Measurements from ENCODE around the gene FBN3.
A peak's percentile ranks its signal among the peaks of the same experiment; 100 is the strongest.
"Not testable (repeated sequence)": the region's sequence is repeated elsewhere in the genome, so short reads cannot be mapped to it uniquely, and the experiment has no call there.

The FBN3 gene

GRCh38 chr19:8025316-8025715 lies 124.1 kb downstream of the FBN3 start:
- no peak overlapping the region for H3K4me3 ChIP-seq (ENCODE audit: insufficient read length, low read depth)
- peaks cover 3% of the 10 kb centered on the region for H3K4me1 ChIP-seq (ENCODE audit: insufficient read depth, insufficient read length)
- TF ChIP-seq SUZ12 (IDR thresholded peaks at IDR 0.05; ENCODE audit: extremely low read depth, insufficient read depth, insufficient read length) (no peak), ZNF274 (IDR thresholded peaks at IDR 0.05; ENCODE audit: low read depth, low read length) (no peak), YY1 (IDR thresholded peaks at IDR 0.05; ENCODE audit: insufficient read depth, insufficient read length) (no peak)
- no peaks in the 10 kb centered on the region for H3K36me3 ChIP-seq (ENCODE audit: insufficient read depth, insufficient read length, low read length)
- no peak overlapping the region for H3K9ac ChIP-seq (ENCODE audit: insufficient read length, low read depth)
- H3K27me3 ChIP-seq (ENCODE audit: insufficient read depth, insufficient read length): no peaks in the 10 kb centered on the region
- H3K9me3 ChIP-seq (ENCODE audit: insufficient read depth, low read length): no peaks in the 10 kb centered on the region
- DNase-seq (ENCODE audit: low read depth, low spot score): no peak

GRCh38 chr19:8024256-8024655 lies 125.1 kb downstream of the FBN3 start:
- H3K4me1 ChIP-seq (ENCODE audit: insufficient read depth, insufficient read length); DNase-seq (ENCODE audit: low read depth, low spot score); H3K27me3 ChIP-seq (ENCODE audit: insufficient read depth, insufficient read length); H3K36me3 ChIP-seq (ENCODE audit: insufficient read depth, insufficient read length, low read length); H3K9ac ChIP-seq (ENCODE audit: insufficient read length, low read depth); H3K9me3 ChIP-seq (ENCODE audit: insufficient read depth, low read length); H3K4me3 ChIP-seq (ENCODE audit: insufficient read length, low read depth): not testable (repeated sequence)

- Histone ChIP-seq H3K9ac (ENCODE audit: insufficient read length, low read depth) (no peak overlapping the region), H3K9me3 (ENCODE audit: insufficient read depth, low read length) (no peaks in the 10 kb centered on the region), H3K27me3 (ENCODE audit: insufficient read depth, insufficient read length) (no peaks in the 10 kb centered on the region), H3K4me1 (ENCODE audit: insufficient read depth, insufficient read length) (no peaks in the 10 kb centered on the region), H3K4me3 (ENCODE audit: insufficient read length, low read depth) (no peak overlapping the region), H3K36me3 (ENCODE audit: insufficient read depth, insufficient read length, low read length) (no peaks in the 10 kb centered on the region)
- no peak for DNase-seq (ENCODE audit: low read depth, low spot score)
- TF ChIP-seq YY1 (IDR thresholded peaks at IDR 0.05; ENCODE audit: insufficient read depth, insufficient read length) (no peak), ZNF274 (IDR thresholded peaks at IDR 0.05; ENCODE audit: low read depth, low read length) (no peak), SUZ12 (IDR thresholded peaks at IDR 0.05; ENCODE audit: extremely low read depth, insufficient read depth, insufficient read length) (no peak)
Observed at GRCh38 chr19:8023371-8023770, 126.0 kb downstream of the FBN3 start.

GRCh38 chr19:8022275-8022674 lies 127.1 kb downstream of the FBN3 start:
- H3K4me1 ChIP-seq (ENCODE audit: insufficient read depth, insufficient read length): no peaks in the 10 kb centered on the region
- no peaks in the 10 kb centered on the region for H3K27me3 ChIP-seq (ENCODE audit: insufficient read depth, insufficient read length)
- H3K9me3 ChIP-seq (ENCODE audit: insufficient read depth, low read length): no peaks in the 10 kb centered on the region
- peaks cover 4% of the 10 kb centered on the region for H3K36me3 ChIP-seq (ENCODE audit: insufficient read depth, insufficient read length, low read length)
- H3K9ac ChIP-seq (ENCODE audit: insufficient read length, low read depth): peak overlapping the region; percentile 21
- H3K4me3 ChIP-seq (ENCODE audit: insufficient read length, low read depth): no peak overlapping the region
- TF ChIP-seq ZNF274 (IDR thresholded peaks at IDR 0.05; ENCODE audit: low read depth, low read length): no peak
- TF ChIP-seq SUZ12 (IDR thresholded peaks at IDR 0.05; ENCODE audit: extremely low read depth, insufficient read depth, insufficient read length): no peak
- TF ChIP-seq YY1 (IDR thresholded peaks at IDR 0.05; ENCODE audit: insufficient read depth, insufficient read length): no peak
- no peak for DNase-seq (ENCODE audit: low read depth, low spot score)

GRCh38 chr19:8021374-8021773 lies 128.0 kb downstream of the FBN3 start:
- Histone ChIP-seq H3K36me3 (ENCODE audit: insufficient read depth, insufficient read length, low read length) (peaks cover 5% of the 10 kb centered on the region), H3K27me3 (ENCODE audit: insufficient read depth, insufficient read length) (no peaks in the 10 kb centered on the region), H3K4me3 (ENCODE audit: insufficient read length, low read depth) (no peak overlapping the region), H3K9ac (ENCODE audit: insufficient read length, low read depth) (no peak overlapping the region), H3K9me3 (ENCODE audit: insufficient read depth, low read length) (no peaks in the 10 kb centered on the region), H3K4me1 (ENCODE audit: insufficient read depth, insufficient read length) (no peaks in the 10 kb centered on the region)
- no peak for DNase-seq (ENCODE audit: low read depth, low spot score)
- TF ChIP-seq ZNF274 (IDR thresholded peaks at IDR 0.05; ENCODE audit: low read depth, low read length): no peak
- TF ChIP-seq SUZ12 (IDR thresholded peaks at IDR 0.05; ENCODE audit: extremely low read depth, insufficient read depth, insufficient read length): no peak
- TF ChIP-seq YY1 (IDR thresholded peaks at IDR 0.05; ENCODE audit: insufficient read depth, insufficient read length): no peak

GRCh38 chr19:8020681-8021080 lies 128.7 kb downstream of the FBN3 start:
- DNase-seq (ENCODE audit: low read depth, low spot score): no peak
- peaks cover 5% of the 10 kb centered on the region for H3K36me3 ChIP-seq (ENCODE audit: insufficient read depth, insufficient read length, low read length)
- H3K27me3 ChIP-seq (ENCODE audit: insufficient read depth, insufficient read length): no peaks in the 10 kb centered on the region
- no peaks in the 10 kb centered on the region for H3K9me3 ChIP-seq (ENCODE audit: insufficient read depth, low read length)
- no peak overlapping the region for H3K4me3 ChIP-seq (ENCODE audit: insufficient read length, low read depth)
- H3K4me1 ChIP-seq (ENCODE audit: insufficient read depth, insufficient read length): no peaks in the 10 kb centered on the region
- no peak for TF ChIP-seq ZNF274 (IDR thresholded peaks at IDR 0.05; ENCODE audit: low read depth, low read length)
- no peak for TF ChIP-seq YY1 (IDR thresholded peaks at IDR 0.05; ENCODE audit: insufficient read depth, insufficient read length)
- TF ChIP-seq SUZ12 (IDR thresholded peaks at IDR 0.05; ENCODE audit: extremely low read depth, insufficient read depth, insufficient read length): no peak
- H3K9ac ChIP-seq (ENCODE audit: insufficient read length, low read depth): no peak overlapping the region

GRCh38 chr19:8017808-8018207 lies 131.6 kb downstream of the FBN3 start:
- Histone ChIP-seq H3K9ac (ENCODE audit: insufficient read length, low read depth) (no peak overlapping the region), H3K27me3 (ENCODE audit: insufficient read depth, insufficient read length) (no peaks in the 10 kb centered on the region), H3K9me3 (ENCODE audit: insufficient read depth, low read length) (no peaks in the 10 kb centered on the region), H3K36me3 (ENCODE audit: insufficient read depth, insufficient read length, low read length) (peaks cover 11% of the 10 kb centered on the region), H3K4me3 (ENCODE audit: insufficient read length, low read depth) (no peak overlapping the region), H3K4me1 (ENCODE audit: insufficient read depth, insufficient read length) (no peaks in the 10 kb centered on the region)
- DNase-seq (ENCODE audit: low read depth, low spot score): no peak
- no peak for TF ChIP-seq ZNF274 (IDR thresholded peaks at IDR 0.05; ENCODE audit: low read depth, low read length)
- TF ChIP-seq SUZ12 (IDR thresholded peaks at IDR 0.05; ENCODE audit: extremely low read depth, insufficient read depth, insufficient read length): no peak
- TF ChIP-seq YY1 (IDR thresholded peaks at IDR 0.05; ENCODE audit: insufficient read depth, insufficient read length): no peak

All from NT2/D1 (cell line).